ENCODE measurements around the gene ALG3. TPM values are rescaled to one million over a fixed set of nuclear protein-coding genes. Genes with fewer than 3 reads are reported as not detected.

Gene ALG3
- total RNA-seq, 6 donors from 2014 or later = 16.2 to 60.8 (median 37.6) TPM

- peak in 1 of 2 donors; percentile 91 for DNase-seq
- 3 to 4% methylated on average over 13 to 35 of the region's 91 CpGs for WGBS, 2 donors
- Histone ChIP-seq H3K27ac (no peak overlapping the region), H3K36me3 (peaks cover 0 to 3% (median 0%) of the 10 kb centered on the region in 4 donors), H3K27me3 (peaks cover 0 to 32% (median 16%) of the 10 kb centered on the region in 4 donors), H3K4me3 (peak overlapping the region in 3 of 4 donors; percentile 49 to 62 (median 55)), H3K4me1 (peaks cover 30 to 35% (median 32%) of the 10 kb centered on the region in 4 donors), H3K9me3 (no peaks in the 10 kb centered on the region)
- peak in 1 of 2 donors; percentile 76 for ATAC-seq (ENCODE audit: low FRiP score in 2 of 2)
- no peak for TF ChIP-seq POLR2A (IDR thresholded peaks at IDR 0.05)
- no peak for TF ChIP-seq POLR2AphosphoS5 (IDR thresholded peaks at IDR 0.05)
- TF ChIP-seq CTCF (IDR thresholded peaks at IDR 0.05) = no peak
- no peak for TF ChIP-seq EP300 (IDR thresholded peaks at IDR 0.05)
Observed at GRCh38 chr3:184259878-184260723, 11.3 kb upstream of the ALG3 start.

GRCh38 chr3:184259396-184259877 lies 10.7 kb upstream of the ALG3 start:
- H3K4me3 ChIP-seq = peak overlapping the region in 1 of 4 donors; percentile 23
- H3K4me1 ChIP-seq = peaks cover 30 to 35% (median 32%) of the 10 kb centered on the region in 4 donors
- DNase-seq (no peak), ATAC-seq (ENCODE audit: low FRiP score in 2 of 2) (peak in 1 of 2 donors; percentile 2)
- peaks cover 0 to 3% (median 0%) of the 10 kb centered on the region in 4 donors for H3K36me3 ChIP-seq
- H3K9me3 ChIP-seq = no peaks in the 10 kb centered on the region
- 27 to 40% methylated on average over 9 to 16 of the region's 28 CpGs for WGBS, 2 donors
- H3K27me3 ChIP-seq = peaks cover 0 to 32% (median 16%) of the 10 kb centered on the region in 4 donors
- no peak overlapping the region for H3K27ac ChIP-seq
- TF ChIP-seq POLR2AphosphoS5 (IDR thresholded peaks at IDR 0.05) = no peak

- no peak overlapping the region for H3K27ac ChIP-seq
- H3K27me3 ChIP-seq = peaks cover 0 to 32% (median 16%) of the 10 kb centered on the region in 4 donors
- 90 to 95% methylated on average over 3 to 5 of the region's 5 CpGs for WGBS, 2 donors
- no peak for DNase-seq
- TF ChIP-seq POLR2A (IDR thresholded peaks at IDR 0.05) (no peak), POLR2AphosphoS5 (IDR thresholded peaks at IDR 0.05) (no peak), EP300 (IDR thresholded peaks at IDR 0.05) (no peak), CTCF (IDR thresholded peaks at IDR 0.05) (no peak)
- H3K36me3 ChIP-seq = peaks cover 0 to 3% (median 0%) of the 10 kb centered on the region in 4 donors
- peaks cover 30 to 35% (median 32%) of the 10 kb centered on the region in 4 donors for H3K4me1 ChIP-seq
- no peaks in the 10 kb centered on the region for H3K9me3 ChIP-seq
- ATAC-seq (ENCODE audit: low FRiP score in 2 of 2) = no peak
- no peak overlapping the region for H3K4me3 ChIP-seq
Observed at GRCh38 chr3:184258926-184259325, 10.2 kb upstream of the ALG3 start.

GRCh38 chr3:184257083-184257915 lies 8.5 kb upstream of the ALG3 start:
- no peak overlapping the region for H3K4me3 ChIP-seq
- 90 to 95% methylated on average over 21 to 23 of the region's 23 CpGs for WGBS, 2 donors
- no peaks in the 10 kb centered on the region for H3K9me3 ChIP-seq
- H3K4me1 ChIP-seq = peaks cover 25 to 29% (median 26%) of the 10 kb centered on the region in 4 donors
- no peak overlapping the region for H3K27ac ChIP-seq
- no peak for ATAC-seq (ENCODE audit: low FRiP score in 2 of 2)
- peaks cover 0 to 26% (median 13%) of the 10 kb centered on the region in 4 donors for H3K27me3 ChIP-seq
- DNase-seq = no peak
- no peak for TF ChIP-seq CTCF (IDR thresholded peaks at IDR 0.05)
- peaks cover 0 to 3% (median 0%) of the 10 kb centered on the region in 4 donors for H3K36me3 ChIP-seq
